HepG2 (cell line): ENCODE data around the gene KCNK5. TPM values are rescaled to one million over a fixed set of nuclear protein-coding genes. Genes with fewer than 3 reads are reported as not detected.

Experiments
- ATAC-seq: fragments of 200-7000 bp; cut with Tn5 transposase; 3 replicates; pipeline ENCODE4 v1.9.1; 2020; ENCODE audit warnings: mild to moderate bottlenecking, moderate library complexity
- BruUV-seq: library from RNA; stranded (reverse); fragments of 400-500 nt; replicated peaks from 2 replicates; lab custom pipeline; 2021; lab: Mats Ljungman, UMichigan
- CTCF ChIA-PET: fragments of 300-600 bp; formaldehyde crosslinking; extraction: SDS; loops from one replicate; lab custom pipeline; 2021; ENCODE audit warnings: low total read pairs, inconsistent platforms, low intra/inter-chr PET ratio; lab: Yijun Ruan, JAX
- POLR2A ChIA-PET: fragments of 350-600 bp; sonication (Branson Sonifier 250); formaldehyde crosslinking; loops from one replicate; lab custom pipeline; 2020; ENCODE audit warnings: antibody characterized with exemption, inconsistent platforms; lab: Yijun Ruan, JAX
- DNase-seq: peaks from one replicate; pipeline ENCODE4 v3.0.0-alpha.2; 2015; ENCODE audit warnings: low spot score
- FAIRE-seq: peaks from 3 replicates; lab custom pipeline; 2011; peaks lifted over from hg19 to GRCh38; lab: Jason Lieb, UNC
- H2AFZ ChIP-seq: one replicate; pipeline ENCODE4 v1.6.1; 2011; ENCODE audit warnings: low read length, inconsistent platforms
- H3K27ac ChIP-seq: fragments of 300-600 bp; 3 replicates; pipeline ENCODE4 v1.8.0; 2011; ENCODE audit warnings: mixed run types, mild to moderate bottlenecking, mixed read lengths, low read length, inconsistent platforms; ENCODE audit not compliant: insufficient read depth; ENCODE audit errors: extremely low read length
- H3K27me3 ChIP-seq, 2 experiments: fragments of 200-600 bp in 1 of 2; 2 replicates in 1 of 2; 3 replicates in 1 of 2; pipeline versions ENCODE4 v1.6.0 to v1.8.0; 2011; ENCODE audit warnings: low read length in 2 of 2, mild to moderate bottlenecking in 2 of 2, moderate library complexity in 2 of 2, inconsistent platforms in 1 of 2; ENCODE audit not compliant: insufficient read depth in 2 of 2, control insufficient read depth in 1 of 2
- H3K36me3 ChIP-seq, 2 experiments: fragments of 200-600 bp in 1 of 2; replicated peaks in 1 of 2; 2 replicates in 1 of 2; 3 replicates in 1 of 2; pipeline versions ENCODE4 v1.5.1 to v1.8.0; 2011; ENCODE audit warnings: low read length in 2 of 2, inconsistent platforms in 1 of 2; ENCODE audit not compliant: insufficient read depth in 2 of 2, control insufficient read depth in 1 of 2
- H3K4me1 ChIP-seq: 2 replicates; pipeline ENCODE4 v1.5.1; 2012; ENCODE audit warnings: low read length, inconsistent platforms; ENCODE audit not compliant: insufficient read depth
- H3K4me2 ChIP-seq: 2 replicates; pipeline ENCODE4 v1.6.0; 2011; ENCODE audit warnings: low read depth, low read length, inconsistent platforms
- H3K4me3 ChIP-seq, 3 experiments: fragments of 200-600 bp in 1 of 3; sonication (generic), shearing (Covaris generic) in 1 of 3; replicated peaks in 1 of 3; 2 replicates each; pipeline ENCODE4 v1.5.1; 2011 to 2016; ENCODE audit warnings: low read length in 3 of 3, inconsistent platforms in 2 of 3, low read depth in 2 of 3, mild to moderate bottlenecking in 2 of 3, control low read depth in 1 of 3, mixed read lengths in 1 of 3; ENCODE audit not compliant: insufficient read depth in 1 of 3
- H3K79me2 ChIP-seq: one replicate; pipeline ENCODE4 v1.6.1; 2011; ENCODE audit warnings: low read length, inconsistent platforms; ENCODE audit not compliant: insufficient read depth
- H3K9ac ChIP-seq: 2 replicates; pipeline ENCODE4 v1.6.0; 2011; ENCODE audit warnings: mild to moderate bottlenecking, low read depth, low read length, inconsistent platforms; ENCODE audit not compliant: insufficient read depth
- H3K9me3 ChIP-seq: 2 replicates; pipeline ENCODE4 v1.5.1; 2012; ENCODE audit warnings: mild to moderate bottlenecking, low read length
- H4K20me1 ChIP-seq: 2 replicates; pipeline ENCODE4 v1.6.0; 2011; ENCODE audit warnings: inconsistent platforms, mild to moderate bottlenecking, low read length, moderate library complexity; ENCODE audit not compliant: insufficient read depth
- CTCF ChIP-seq: sonication (generic); formaldehyde crosslinking; IDR thresholded peaks from 2 replicates; pipeline ENCODE4 v1.5.0; 2020; ENCODE audit warnings: mild to moderate bottlenecking, missing genetic modification reagents, moderate library complexity
- POLR2AphosphoS5 ChIP-seq: IDR thresholded peaks from 2 replicates; pipeline ENCODE4 v1.6.1; 2012; ENCODE audit warnings: low read depth, low read length
- ZNF737 ChIP-seq: sonication (generic); formaldehyde crosslinking; IDR thresholded peaks from 2 replicates; pipeline ENCODE4 v1.5.0; 2020; ENCODE audit warnings: missing genetic modification reagents, mild to moderate bottlenecking, borderline replicate concordance
- WGBS: methylation state at CpG from one replicate; pipeline ENCODE4 v1.1.6; 2017; ENCODE audit warnings: low lambda C conversion rate; 5-methylcytosine and 5-hydroxymethylcytosine counted together
- in situ Hi-C: cut with HindIII; loops from 2 replicates; pipeline ENCODE4 v1.10.0; 2017; ENCODE audit warnings: low pct_unique_long_range_greater_than_20kb; ENCODE audit not compliant: extremely low pct_ligation_motif_present
- intact Hi-C: fragments of 100-400 bp; cut with micrococcal nuclease; formaldehyde crosslinking; loops from one replicate; pipeline ENCODE4 v1.10.0; 2022; ENCODE audit not compliant: unreplicated experiment
- polyA plus RNA-seq, 8 experiments: library from polyadenylated mRNA; depleted of rRNA in 3 of 8; stranded (reverse) in 7 of 8; unstranded in 1 of 8; fragments of >200 nt; fragmentation: Illumina TruSeq in 4 of 8; extraction: Trizol in 4 of 8; gene quantifications; 2 replicates each; pipeline versions ENCODE4 v1.2.1 to v1.2.3, GENCODE V29; 2011 to 2016; ENCODE audit warnings: low read depth in 4 of 8, missing spikeins in 1 of 8, mixed read lengths in 1 of 8; ENCODE audit not compliant: insufficient read depth in 1 of 8
- total RNA-seq, 5 experiments: library from RNA; depleted of rRNA; stranded (reverse); fragments of >200 nt; fragmentation: Illumina TruSeq; extraction: Trizol; gene quantifications; 2 replicates each; pipeline ENCODE4 v1.2.3, GENCODE V29; 2016; ENCODE audit warnings: low read depth in 1 of 5

Gene KCNK5
- total and polyA plus RNA-seq, 2 of the 13 experiments (the other 11 are each of a cell fraction or from before 2014, with no cell fraction given) = 0.04 TPM; not detected in 1

DNA sequence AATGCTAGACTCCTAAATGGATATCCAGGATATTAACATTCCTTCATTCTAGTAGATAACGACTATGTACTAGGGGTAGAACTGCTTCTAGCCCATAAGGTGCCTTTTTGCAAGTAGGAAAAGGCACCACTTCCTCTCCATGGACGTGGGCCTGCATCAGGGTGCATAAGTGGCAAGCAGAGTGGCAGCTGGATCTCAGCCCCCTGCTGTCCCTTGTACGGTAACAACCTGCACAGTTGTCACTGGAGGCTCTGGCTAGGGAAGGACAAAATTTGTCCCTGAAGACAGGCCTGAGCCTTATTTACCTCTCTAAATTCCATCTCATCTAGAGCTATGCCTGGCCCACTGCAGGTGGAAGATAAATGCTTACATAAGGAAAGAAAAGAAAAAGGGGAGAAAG, 71.8 kb downstream of the KCNK5 start:
- 0% methylated on average over 3 of the region's 3 CpGs for WGBS
- CTCF ChIA-PET = no interaction called here
- Histone ChIP-seq H2AFZ (no peak overlapping the region), H3K27ac (no peak overlapping the region)
- no TSS peak for BruUV-seq
- peak; percentile 16; the same call in 1 of the 2 replicates for TF ChIP-seq CTCF (CRISPR knock-in tag)
- no peak for TF ChIP-seq POLR2AphosphoS5
- TF ChIP-seq, all 625 proteins: peak for 1
- DNase-seq = no peak
- H4K20me1 ChIP-seq = no peaks in the 10 kb centered on the region
- no peak overlapping the region for H3K4me3 ChIP-seq
- H3K9me3 ChIP-seq = no peaks in the 10 kb centered on the region
- no peak overlapping the region for H3K4me2 ChIP-seq
- H3K27me3 ChIP-seq = 0 out of 5 replicates have a peak, but pooled peaks cover 0 to under 1% of the 10 kb centered on the region in 2 experiments
- FAIRE-seq = no peak
- H3K9ac ChIP-seq = no peak overlapping the region
- POLR2A ChIA-PET = no interaction called here
- H3K79me2 ChIP-seq = no peaks in the 10 kb centered on the region
- intact Hi-C loops = no loop called here
- no peaks in the 10 kb centered on the region for H3K36me3 ChIP-seq
- in situ Hi-C loops = no loop called here
- ATAC-seq = peak; percentile 72
- no peaks in the 10 kb centered on the region for H3K4me1 ChIP-seq

DNA sequence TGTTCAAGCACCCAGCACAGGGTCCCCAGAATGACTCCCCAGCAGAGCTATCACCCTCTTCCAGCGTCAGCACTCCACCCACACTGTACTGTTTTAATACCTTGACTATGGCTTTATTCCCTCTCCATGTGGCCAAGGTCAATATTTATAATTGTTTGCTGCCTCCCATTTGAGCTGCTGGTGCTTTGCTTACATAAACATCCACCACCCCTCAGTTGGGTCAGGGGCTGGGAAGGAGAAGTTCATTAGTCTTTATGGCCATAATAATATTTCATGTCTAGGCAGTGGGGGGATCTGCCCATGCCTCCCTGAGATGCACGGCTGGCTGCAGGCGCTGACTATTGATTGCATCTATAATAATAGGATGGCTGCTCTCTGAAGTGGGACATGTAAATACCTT, 72.5 kb downstream of the KCNK5 start:
- FAIRE-seq (no peak), DNase-seq (no peak), ATAC-seq (no peak)
- Histone ChIP-seq H3K4me2 (no peak overlapping the region), H3K27ac (no peak overlapping the region), H3K9me3 (no peaks in the 10 kb centered on the region), H3K9ac (no peak overlapping the region), H2AFZ (no peak overlapping the region), H3K27me3 (0 out of 5 replicates have a peak, but pooled peaks cover 0 to 5% of the 10 kb centered on the region in 2 experiments), H4K20me1 (no peaks in the 10 kb centered on the region), H3K36me3 (no peaks in the 10 kb centered on the region), H3K79me2 (no peaks in the 10 kb centered on the region), H3K4me1 (no peaks in the 10 kb centered on the region), H3K4me3 (no peak overlapping the region)
- in situ Hi-C loops (no loop called here), intact Hi-C loops (no loop called here)
- ChIA-PET CTCF (no interaction called here), POLR2A (no interaction called here)
- no TSS peak for BruUV-seq
- WGBS = 24% methylated on average over 3 of the region's 3 CpGs
- TF ChIP-seq ZNF737 (CRISPR knock-in tag) = no peak
